SU-DHL-6 (cell line): Measurements from ENCODE around the gene CKMT2.

Experiments used
- H2AFZ ChIP-seq: fragments of 200-600 bp; sonication (generic); 2 replicates; pipeline ENCODE4 v1.6.1; 2014; ENCODE audit warnings: low read depth, mild to moderate bottlenecking, moderate library complexity, mixed read lengths, antibody characterized with exemption, low read length; ENCODE audit not compliant: severe bottlenecking
- H3F3A ChIP-seq: fragments of 200-600 bp; shearing (Covaris generic); 2 replicates; pipeline ENCODE4 v1.6.0; 2016; ENCODE audit warnings: antibody characterized with exemption, mild to moderate bottlenecking; ENCODE audit not compliant: insufficient read depth
- H3K27ac ChIP-seq: fragments of 200-600 bp; sonication (generic); 2 replicates; pipeline ENCODE4 v1.5.1; 2016; ENCODE audit warnings: low read depth, mild to moderate bottlenecking, low read length, moderate library complexity, mixed read lengths
- H3K27me3 ChIP-seq: fragments of 200-600 bp; sonication (generic), shearing (Covaris generic); 2 replicates; pipeline ENCODE4 v1.6.0; 2014; ENCODE audit warnings: mild to moderate bottlenecking, low read length
- H3K36me3 ChIP-seq: fragments of 200-600 bp; sonication (generic); 2 replicates; pipeline ENCODE4 v1.6.1; 2014; ENCODE audit warnings: mild to moderate bottlenecking, low read length, mixed read lengths
- H3K4me2 ChIP-seq: fragments of 300-600, 200-600 bp; shearing (Covaris generic), sonication (generic); 2 replicates; pipeline ENCODE4 v1.6.0; 2014; ENCODE audit warnings: low read length, low read depth, mild to moderate bottlenecking; ENCODE audit not compliant: poor library complexity, severe bottlenecking
- H3K4me3 ChIP-seq: fragments of 200-600 bp; sonication (generic); 2 replicates; pipeline ENCODE4 v1.5.1; 2014; ENCODE audit warnings: antibody characterized with exemption, low read length, mild to moderate bottlenecking, mixed read lengths; ENCODE audit not compliant: insufficient read depth, poor library complexity, severe bottlenecking
- H3K79me2 ChIP-seq: fragments of 200-600 bp; sonication (generic); 2 replicates; pipeline ENCODE4 v1.6.1; 2014; ENCODE audit warnings: mild to moderate bottlenecking, low read length, moderate library complexity; ENCODE audit not compliant: insufficient read depth
- H3K9ac ChIP-seq: fragments of 200-600 bp; sonication (generic); 2 replicates; pipeline ENCODE4 v1.7.0; 2014; ENCODE audit warnings: mild to moderate bottlenecking, low read length
- H3K9me2 ChIP-seq: fragments of 200-600 bp; sonication (generic); replicated peaks from 2 replicates; pipeline ENCODE4 v1.6.1; 2014; ENCODE audit warnings: low read length; ENCODE audit not compliant: insufficient read depth
- H3K9me3 ChIP-seq: fragments of 200-600 bp; sonication (generic); 2 replicates; pipeline ENCODE4 v1.6.1; 2014; ENCODE audit warnings: low read length, mixed read lengths; ENCODE audit not compliant: insufficient read depth
- H4K20me1 ChIP-seq: fragments of 200-600 bp; sonication (generic); 2 replicates; pipeline ENCODE4 v1.6.1; 2014; ENCODE audit warnings: low read depth, mild to moderate bottlenecking, antibody characterized with exemption, low read length, moderate library complexity, mixed read lengths
- EZH2phosphoT487 ChIP-seq: fragments of 200-600 bp; sonication (generic), shearing (Covaris generic); conservative IDR thresholded peaks from 2 replicates; pipeline ENCODE4 v1.6.1; 2018; ENCODE audit warnings: mild to moderate bottlenecking, antibody characterized with exemption, low read length, moderate library complexity, mixed read lengths
- TF ChIP-seq, protein P1 (sequence below): fragments of 200-600 bp; sonication (generic); IDR thresholded peaks from one replicate; pipeline ENCODE4 v1.5.1; 2017; ENCODE audit warnings: antibody characterized with exemption, mild to moderate bottlenecking, low read length, moderate library complexity; ENCODE audit not compliant: insufficient read depth, poor library complexity, severe bottlenecking

CKMT2 gene

GRCh38 chr5:81212211-81212751 lies 20.8 kb upstream of the CKMT2 start:
- H3K27ac ChIP-seq = no peak overlapping the region
- H3K9ac ChIP-seq = no peak overlapping the region
- no peak overlapping the region for H2AFZ ChIP-seq
- no peaks in the 10 kb centered on the region for H3K79me2 ChIP-seq
- H3K27me3 ChIP-seq = no peaks in the 10 kb centered on the region
- H3K9me3 ChIP-seq = no peaks in the 10 kb centered on the region
- H3K4me2 ChIP-seq = no peak overlapping the region
- no peaks in the 10 kb centered on the region for H3F3A ChIP-seq
- no peaks in the 10 kb centered on the region for H4K20me1 ChIP-seq
- H3K9me2 ChIP-seq = no peaks in the 10 kb centered on the region
- TF ChIP-seq, protein P1, sequence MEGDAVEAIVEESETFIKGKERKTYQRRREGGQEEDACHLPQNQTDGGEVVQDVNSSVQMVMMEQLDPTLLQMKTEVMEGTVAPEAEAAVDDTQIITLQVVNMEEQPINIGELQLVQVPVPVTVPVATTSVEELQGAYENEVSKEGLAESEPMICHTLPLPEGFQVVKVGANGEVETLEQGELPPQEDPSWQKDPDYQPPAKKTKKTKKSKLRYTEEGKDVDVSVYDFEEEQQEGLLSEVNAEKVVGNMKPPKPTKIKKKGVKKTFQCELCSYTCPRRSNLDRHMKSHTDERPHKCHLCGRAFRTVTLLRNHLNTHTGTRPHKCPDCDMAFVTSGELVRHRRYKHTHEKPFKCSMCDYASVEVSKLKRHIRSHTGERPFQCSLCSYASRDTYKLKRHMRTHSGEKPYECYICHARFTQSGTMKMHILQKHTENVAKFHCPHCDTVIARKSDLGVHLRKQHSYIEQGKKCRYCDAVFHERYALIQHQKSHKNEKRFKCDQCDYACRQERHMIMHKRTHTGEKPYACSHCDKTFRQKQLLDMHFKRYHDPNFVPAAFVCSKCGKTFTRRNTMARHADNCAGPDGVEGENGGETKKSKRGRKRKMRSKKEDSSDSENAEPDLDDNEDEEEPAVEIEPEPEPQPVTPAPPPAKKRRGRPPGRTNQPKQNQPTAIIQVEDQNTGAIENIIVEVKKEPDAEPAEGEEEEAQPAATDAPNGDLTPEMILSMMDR = no peak
- TF ChIP-seq EZH2phosphoT487 = no peak
- H3K36me3 ChIP-seq = no peaks in the 10 kb centered on the region
- no peak overlapping the region for H3K4me3 ChIP-seq

DNA sequence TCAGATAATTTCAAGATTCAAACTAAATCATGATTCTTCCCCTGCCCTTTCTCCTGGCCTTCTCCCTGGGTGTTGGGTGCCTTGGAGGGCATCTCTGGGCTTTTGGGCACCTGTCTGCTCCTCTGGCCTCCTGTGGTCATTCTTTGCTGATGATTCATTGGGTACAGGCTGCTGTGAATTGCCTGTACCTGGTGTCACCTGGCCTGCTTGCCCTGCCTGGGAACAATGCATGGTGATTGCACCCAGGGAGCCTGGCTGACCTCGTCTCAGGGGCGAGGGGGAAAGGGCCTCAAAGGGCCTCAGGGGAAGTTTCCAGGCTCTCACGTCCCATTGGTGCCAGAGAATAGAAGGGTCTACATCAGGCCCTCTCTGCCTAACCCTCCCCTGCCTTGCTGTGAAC lies 20.1 kb upstream of the CKMT2 start:
- Histone ChIP-seq H3K9ac (no peak overlapping the region), H3K79me2 (no peaks in the 10 kb centered on the region), H3K27me3 (no peaks in the 10 kb centered on the region), H3K36me3 (no peaks in the 10 kb centered on the region), H4K20me1 (no peaks in the 10 kb centered on the region), H2AFZ (no peak overlapping the region), H3K27ac (no peak overlapping the region), H3K4me2 (no peak overlapping the region), H3K9me3 (no peaks in the 10 kb centered on the region), H3F3A (no peaks in the 10 kb centered on the region), H3K9me2 (no peaks in the 10 kb centered on the region), H3K4me3 (no peak overlapping the region)
- TF ChIP-seq, protein P1 = no peak
- TF ChIP-seq EZH2phosphoT487 = no peak

DNA sequence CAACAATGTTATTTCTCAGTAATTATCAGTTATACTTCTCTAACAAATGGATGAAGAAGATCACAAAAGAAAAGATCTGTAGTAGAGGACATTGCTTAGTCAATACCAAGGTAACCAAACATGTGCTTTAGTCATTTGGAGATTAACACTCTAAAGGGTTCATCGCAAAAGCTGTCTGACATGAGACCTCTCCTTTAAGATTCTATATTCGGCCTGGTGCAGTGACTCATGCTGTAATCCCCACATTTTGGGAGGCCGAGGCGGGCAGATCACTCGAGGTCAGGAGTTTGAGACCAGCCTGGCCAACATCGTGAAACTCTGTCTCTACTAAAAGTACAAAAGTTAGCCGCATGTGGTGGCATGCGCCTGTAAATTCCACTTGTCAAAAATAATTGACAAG lies 18.3 kb upstream of the CKMT2 start:
- no peak overlapping the region for H3K4me2 ChIP-seq
- H4K20me1 ChIP-seq = no peaks in the 10 kb centered on the region
- no peaks in the 10 kb centered on the region for H3K27me3 ChIP-seq
- no peaks in the 10 kb centered on the region for H3K9me3 ChIP-seq
- no peaks in the 10 kb centered on the region for H3K79me2 ChIP-seq
- TF ChIP-seq, protein P1 = no peak
- TF ChIP-seq EZH2phosphoT487 = no peak
- H3K9me2 ChIP-seq = no peaks in the 10 kb centered on the region
- H3K4me3 ChIP-seq = no peak overlapping the region
- no peaks in the 10 kb centered on the region for H3K36me3 ChIP-seq
- H3F3A ChIP-seq = no peaks in the 10 kb centered on the region
- no peak overlapping the region for H3K27ac ChIP-seq
- H3K9ac ChIP-seq = no peak overlapping the region
- H2AFZ ChIP-seq = no peak overlapping the region

DNA sequence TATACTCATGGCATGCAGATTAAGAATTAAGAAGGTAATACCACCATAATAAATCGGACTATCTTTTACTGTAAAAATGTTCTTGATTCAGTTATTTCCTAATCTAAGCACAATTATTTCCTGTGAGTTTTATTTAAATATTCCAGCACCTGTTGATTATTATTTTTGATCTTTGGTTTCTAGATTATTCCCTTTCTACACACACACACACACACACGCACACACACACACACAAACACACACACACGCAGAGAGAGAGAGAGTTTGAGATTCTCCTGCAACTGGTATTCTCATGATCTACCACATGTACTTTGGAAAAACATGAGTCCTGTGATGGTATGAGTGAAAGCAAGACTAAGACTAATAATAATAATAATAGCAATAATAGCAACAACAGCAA lies 17.0 kb upstream of the CKMT2 start:
- Histone ChIP-seq H3K9me2 (no peaks in the 10 kb centered on the region), H3K36me3 (no peaks in the 10 kb centered on the region)

More for the DNA sequence above, 17.0 kb upstream of the CKMT2 start:
- H3K4me2 ChIP-seq = no peak overlapping the region
- H3K27ac ChIP-seq = no peak overlapping the region
- H3K4me3 ChIP-seq = no peak overlapping the region
- no peaks in the 10 kb centered on the region for H4K20me1 ChIP-seq
- no peaks in the 10 kb centered on the region for H3K9me3 ChIP-seq
- H2AFZ ChIP-seq = no peak overlapping the region
- TF ChIP-seq EZH2phosphoT487 = no peak
- TF ChIP-seq, protein P1 = no peak
- H3K27me3 ChIP-seq = no peaks in the 10 kb centered on the region
- H3K79me2 ChIP-seq = no peaks in the 10 kb centered on the region
- no peak overlapping the region for H3K9ac ChIP-seq
- no peaks in the 10 kb centered on the region for H3F3A ChIP-seq
